OCI-M2 (cell line): Measurements from ENCODE around the gene UXS1.

Source experiments
- DNase-seq: peaks from one replicate; lab custom pipeline; 2025; ENCODE audit not compliant: unreplicated experiment; lab: John Stamatoyannopoulos, UW

The UXS1 gene

DNA sequence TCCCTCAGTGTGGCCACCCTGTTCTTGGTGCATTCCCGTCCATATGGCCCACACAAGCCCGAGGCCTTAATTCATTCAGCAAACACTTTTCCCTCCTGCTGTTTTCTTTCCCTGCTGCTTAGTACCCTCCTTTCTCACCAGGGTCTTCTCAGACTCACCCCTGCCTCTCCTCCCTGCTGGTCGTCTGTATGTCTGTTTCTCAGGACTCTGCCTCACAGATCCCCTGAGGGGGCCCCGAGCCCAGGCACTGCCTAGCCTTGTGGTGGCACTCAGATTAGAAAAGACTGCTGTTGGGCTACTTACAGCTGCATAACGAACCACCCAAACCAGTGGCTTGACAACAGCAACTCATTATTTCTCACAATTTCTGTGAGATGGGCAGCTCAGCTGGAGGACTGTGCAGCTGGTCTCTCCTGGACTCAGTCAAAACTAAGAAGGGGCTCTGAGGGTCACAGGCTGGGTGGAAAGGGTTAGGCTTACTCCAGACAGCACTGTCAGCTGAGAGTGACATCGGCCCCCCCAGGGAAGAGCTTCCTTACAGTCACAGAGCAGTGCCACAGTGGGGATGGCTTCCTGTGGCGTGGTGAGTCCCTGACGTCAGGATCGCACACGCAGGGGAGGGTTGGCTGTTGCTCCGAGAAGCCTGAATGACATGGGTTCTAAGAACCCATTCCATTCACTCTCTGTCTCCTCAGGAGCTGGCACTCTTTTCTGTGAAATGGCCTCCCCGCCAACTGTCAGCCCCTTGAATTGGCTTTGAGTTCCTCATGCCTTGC lies 139.0 kb downstream of the UXS1 start:
- no peak for DNase-seq

- no peak for DNase-seq
These were observed 139.8 kb downstream of the UXS1 start for GRCh38 chr2:106054321-106054720.

- no peak for DNase-seq
These were observed 140.5 kb downstream of the UXS1 start for GRCh38 chr2:106053581-106053980.

DNA sequence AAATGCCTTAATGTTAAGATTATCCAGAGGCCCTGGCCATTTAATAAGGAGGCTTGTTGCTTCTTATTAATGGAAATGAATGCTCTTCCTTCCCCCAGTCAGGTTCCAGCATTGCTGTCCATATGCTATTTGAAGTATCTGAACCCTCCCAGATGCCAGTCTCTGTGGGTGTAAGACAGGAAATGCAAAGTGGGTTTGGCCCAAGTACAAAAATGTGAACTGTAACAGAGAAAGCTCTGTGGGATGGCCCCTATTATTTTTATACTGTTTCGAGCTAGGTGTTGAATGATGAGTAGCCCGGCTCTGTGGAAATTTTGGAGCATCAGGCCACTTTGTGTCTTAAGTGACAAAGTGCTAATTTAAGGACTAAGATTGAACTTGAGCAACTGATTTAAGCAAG lies 141.0 kb downstream of the UXS1 start:
- DNase-seq, result no peak

- DNase-seq, result no peak
These were observed 149.2 kb downstream of the UXS1 start for GRCh38 chr2:106044859-106045258.

GRCh38 chr2:106044021-106044420 lies 150.1 kb downstream of the UXS1 start:
- no peak for DNase-seq
